Measurements from ENCODE around the gene SMIM24. TPM values are rescaled to one million over a fixed set of nuclear protein-coding genes. Genes with fewer than 3 reads are reported as not detected.

Gene SMIM24
- total and polyA plus RNA-seq, 2 experiments from 2014 or later, result 5.0 to 21.5 TPM

- no peak for TF ChIP-seq EZH2 (IDR thresholded peaks at IDR 0.05; ENCODE audit: low read depth, unreplicated experiment)
- no peak for TF ChIP-seq CTCF (conservative IDR thresholded peaks at IDR 0.05; ENCODE audit: low read depth in 2 of 2)
- TF ChIP-seq ZNF331 (CRISPR knock-in tag; IDR thresholded peaks at IDR 0.05; ENCODE audit: low read depth), result no peak
- no peak for TF ChIP-seq ZNF462 (CRISPR knock-in tag; IDR thresholded peaks at IDR 0.05)
- no peak for TF ChIP-seq EZH2phosphoT487 (IDR thresholded peaks at IDR 0.05; ENCODE audit: unreplicated experiment)
- no peak for TF ChIP-seq REST (IDR thresholded peaks at IDR 0.05; ENCODE audit: unreplicated experiment)
- TF ChIP-seq POLR2AphosphoS5 (IDR thresholded peaks at IDR 0.05; ENCODE audit: low read depth), result no peak
- TF ChIP-seq JUNB (IDR thresholded peaks at IDR 0.05; ENCODE audit: unreplicated experiment), result no peak
- no peak for TF ChIP-seq STAT1 (IDR thresholded peaks at IDR 0.05; ENCODE audit: unreplicated experiment)
- no peak for TF ChIP-seq ZNF114 (CRISPR knock-in tag; IDR thresholded peaks at IDR 0.05)
- TF ChIP-seq NANOG (IDR thresholded peaks at IDR 0.05; ENCODE audit: borderline replicate concordance), result no peak
- no peak for TF ChIP-seq ETS1 (IDR thresholded peaks at IDR 0.05)
- no peak for TF ChIP-seq CREB1 (CRISPR knock-in tag; IDR thresholded peaks at IDR 0.05; ENCODE audit: low read depth)
- Mint-ChIP-seq H3K4me3 (no peak overlapping the region), H3K9me3 (no peaks in the 10 kb centered on the region; the same call in 2 of the 3 replicates), H3K4me1 (peaks cover 23% of the 10 kb centered on the region), H3K27me3 (ENCODE audit: insufficient read depth, low read depth, poor library complexity) (peaks cover 12% of the 10 kb centered on the region), H3K36me3 (ENCODE audit: low read depth) (peaks cover 12% of the 10 kb centered on the region), H3K27ac (no peak overlapping the region)
- Histone ChIP-seq H3F3A (replicated peaks; ENCODE audit: low read depth) (no peaks in the 10 kb centered on the region), H3K27me3 (ENCODE audit: insufficient read depth) (no peaks in the 10 kb centered on the region), H3K79me2 (replicated peaks; ENCODE audit: insufficient read depth) (peaks cover 25% of the 10 kb centered on the region), H4K20me1 (replicated peaks; ENCODE audit: insufficient read depth) (no peaks in the 10 kb centered on the region; the same call in 1 of the 2 replicates), H3K4me2 (no peak overlapping the region), H3K4me1 (ENCODE audit: insufficient read depth) (peaks cover 17% of the 10 kb centered on the region), H3K4me3 (no peak overlapping the region), H3K27ac (ENCODE audit: low read depth) (no peak overlapping the region), H3K9me2 (ENCODE audit: insufficient read depth) (no peaks in the 10 kb centered on the region), H3K36me3 (ENCODE audit: insufficient read depth) (no peaks in the 10 kb centered on the region), H2AFZ (no peak overlapping the region)
- DNase-seq (ENCODE audit: low spot score) (no peak), ATAC-seq (no peak)
Measured at GRCh38 chr19:3522421-3523360, 42.4 kb upstream of the SMIM24 start.

All from GM23338 (cell line).